OCI-LY7 (cell line): ENCODE measurements around the gene FLNB. TPM values are rescaled to one million over a fixed set of nuclear protein-coding genes. Genes with fewer than 3 reads are reported as not detected.

ENCODE experiments used
- BruUV-seq: library from RNA; stranded (reverse); fragments of 400-500 nt; replicated peaks from 2 replicates; lab custom pipeline; 2021; lab: Mats Ljungman, UMichigan
- CTCF ChIA-PET: fragments of 300-600 bp; sonication (Branson Sonifier 250); formaldehyde crosslinking; loops from one replicate; lab custom pipeline; 2022; ENCODE audit warnings: antibody characterized with exemption; ENCODE audit not compliant: unreplicated experiment; lab: Charles Lee
- POLR2A ChIA-PET: fragments of 300-600 bp; sonication (Branson Sonifier 250); formaldehyde crosslinking; loops from one replicate; lab custom pipeline; 2022; ENCODE audit warnings: antibody characterized with exemption; lab: Charles Lee
- DNase-seq: peaks from one replicate; pipeline ENCODE4 v3.0.0-alpha.2; 2015; ENCODE audit warnings: low spot score
- H2AFZ ChIP-seq: fragments of 200-600 bp; sonication (generic), shearing (Covaris generic); 2 replicates; pipeline ENCODE4 v1.6.1; 2014; ENCODE audit warnings: mild to moderate bottlenecking, antibody characterized with exemption, low read length, moderate library complexity
- H3K27ac ChIP-seq: fragments of 200-600 bp; sonication (generic); 2 replicates; pipeline ENCODE4 v1.5.1; 2014; ENCODE audit warnings: mixed run types, low read depth, mild to moderate bottlenecking, moderate library complexity, low read length, inconsistent platforms; ENCODE audit not compliant: poor library complexity, severe bottlenecking
- H3K36me3 ChIP-seq: fragments of 200-600 bp; sonication (generic); 2 replicates; pipeline ENCODE4 v1.6.1; 2014; ENCODE audit warnings: mild to moderate bottlenecking, antibody characterized with exemption, low read length, moderate library complexity, mixed read lengths; ENCODE audit not compliant: insufficient read depth
- H3K4me1 ChIP-seq: fragments of 200-600 bp; sonication (generic); 2 replicates; pipeline ENCODE4 v1.5.1; 2014; ENCODE audit warnings: mild to moderate bottlenecking, low read length; ENCODE audit not compliant: insufficient read depth, poor library complexity, severe bottlenecking
- H3K4me2 ChIP-seq: fragments of 200-600 bp; sonication (generic); 2 replicates; pipeline ENCODE4 v1.6.1; 2014; ENCODE audit warnings: mild to moderate bottlenecking, low read length
- H3K4me3 ChIP-seq: fragments of 200-600 bp; sonication (generic); 2 replicates; pipeline ENCODE4 v1.5.1; 2014; ENCODE audit warnings: mild to moderate bottlenecking, low read depth, low read length; ENCODE audit not compliant: poor library complexity, severe bottlenecking
- H3K79me2 ChIP-seq: fragments of 200-600 bp; sonication (generic); 2 replicates; pipeline ENCODE4 v1.6.1; 2016; ENCODE audit warnings: low read depth, mild to moderate bottlenecking, low read length, moderate library complexity, mixed read lengths; ENCODE audit not compliant: insufficient read depth
- H3K9me2 ChIP-seq: fragments of 200-600 bp; sonication (generic); 2 replicates; pipeline ENCODE4 v1.6.1; 2016; ENCODE audit warnings: mild to moderate bottlenecking, low read length, mixed read lengths; ENCODE audit not compliant: insufficient read depth
- H3K9me3 ChIP-seq: fragments of 200-600 bp; sonication (generic); 2 replicates; pipeline ENCODE4 v1.6.1; 2014; ENCODE audit warnings: mild to moderate bottlenecking, mixed run types, low read length, mixed read lengths
- H4K20me1 ChIP-seq: fragments of 200-600 bp; sonication (generic); 2 replicates; pipeline ENCODE4 v1.6.1; 2014; ENCODE audit warnings: mild to moderate bottlenecking, antibody characterized with exemption, low read length, moderate library complexity, mixed read lengths; ENCODE audit not compliant: insufficient read depth
- EZH2phosphoT487 ChIP-seq: fragments of 200-600 bp; sonication (generic); IDR thresholded peaks from 2 replicates; pipeline ENCODE4 v1.6.1; 2018; ENCODE audit warnings: low read depth, borderline replicate concordance, mild to moderate bottlenecking, mixed run types, antibody characterized with exemption, low read length, moderate library complexity, mixed read lengths
- intact Hi-C: fragments of 100-400 bp; cut with micrococcal nuclease; formaldehyde crosslinking; loops from one replicate; pipeline ENCODE4 v1.10.0; 2022; ENCODE audit not compliant: unreplicated experiment
- total RNA-seq, 2 experiments: library from RNA; depleted of rRNA in 1 of 2; stranded (reverse); fragments of >200 nt in 1 of 2; shearing (Covaris generic) in 1 of 2; gene quantifications; 2 replicates each; pipeline ENCODE4 v1.2.3, GENCODE V29; 2014 to 2022
- TF ChIP-seq, protein P1 (sequence below): fragments of 200-600 bp; sonication (generic); conservative IDR thresholded peaks from 2 replicates; pipeline ENCODE4 v1.5.1; 2014; ENCODE audit warnings: mild to moderate bottlenecking, antibody characterized with exemption, low read length, moderate library complexity, mixed read lengths

FLNB gene
- total RNA-seq, 2 experiments from 2014 or later = 29.9 to 39.1 TPM

DNA sequence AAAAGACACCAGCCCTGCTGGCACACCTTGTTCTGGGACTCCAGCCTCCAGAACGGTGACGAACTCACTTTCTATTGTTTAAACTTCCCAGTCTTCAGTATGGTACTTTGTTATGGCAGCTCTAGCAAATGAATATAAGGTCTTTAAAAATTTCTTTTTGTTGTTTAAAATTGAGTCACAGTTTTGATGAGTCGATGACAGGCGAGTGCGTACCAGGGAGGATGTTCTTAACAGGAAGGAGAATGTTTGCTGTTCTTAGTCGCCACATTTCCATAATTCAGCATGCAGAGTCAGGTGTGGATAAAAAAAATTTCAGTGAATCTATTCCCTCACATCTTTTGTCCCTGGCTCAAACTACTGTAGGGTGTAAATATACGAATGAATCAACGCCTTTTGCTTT lies 190.1 kb downstream of the FLNB start:
- intact Hi-C loops = no loop called here
- POLR2A ChIA-PET = interaction anchor here (0.6 to 0.7 kb wide), 2 partner anchors 14 to 115 kb away, joined by 3 to 5 read pairs; no protein-coding TSS in a partner anchor

DNA sequence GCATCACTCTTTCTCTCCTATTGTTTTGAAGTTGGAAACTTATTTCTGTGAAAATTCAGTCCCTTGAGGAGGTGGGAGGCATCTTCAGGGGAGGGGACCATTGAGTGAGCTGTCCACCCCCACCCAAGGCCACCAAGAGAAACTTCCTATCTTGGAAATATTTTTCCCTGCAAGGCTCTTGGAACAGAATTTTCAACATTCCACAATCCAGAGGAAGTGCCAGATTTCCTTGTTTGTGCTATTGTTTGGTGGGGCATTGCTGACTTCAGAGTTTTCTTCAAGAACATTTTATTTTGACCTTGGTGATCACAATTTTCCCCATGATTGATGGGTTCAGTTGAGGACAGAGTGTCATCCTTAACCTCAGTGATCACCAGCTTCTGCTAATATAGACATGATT lies 190.6 kb downstream of the FLNB start:
- CTCF ChIA-PET = no interaction called here
- intact Hi-C loops = no loop called here

More for the DNA sequence above, 190.1 kb downstream of the FLNB start:
- TF ChIP-seq, protein P1, sequence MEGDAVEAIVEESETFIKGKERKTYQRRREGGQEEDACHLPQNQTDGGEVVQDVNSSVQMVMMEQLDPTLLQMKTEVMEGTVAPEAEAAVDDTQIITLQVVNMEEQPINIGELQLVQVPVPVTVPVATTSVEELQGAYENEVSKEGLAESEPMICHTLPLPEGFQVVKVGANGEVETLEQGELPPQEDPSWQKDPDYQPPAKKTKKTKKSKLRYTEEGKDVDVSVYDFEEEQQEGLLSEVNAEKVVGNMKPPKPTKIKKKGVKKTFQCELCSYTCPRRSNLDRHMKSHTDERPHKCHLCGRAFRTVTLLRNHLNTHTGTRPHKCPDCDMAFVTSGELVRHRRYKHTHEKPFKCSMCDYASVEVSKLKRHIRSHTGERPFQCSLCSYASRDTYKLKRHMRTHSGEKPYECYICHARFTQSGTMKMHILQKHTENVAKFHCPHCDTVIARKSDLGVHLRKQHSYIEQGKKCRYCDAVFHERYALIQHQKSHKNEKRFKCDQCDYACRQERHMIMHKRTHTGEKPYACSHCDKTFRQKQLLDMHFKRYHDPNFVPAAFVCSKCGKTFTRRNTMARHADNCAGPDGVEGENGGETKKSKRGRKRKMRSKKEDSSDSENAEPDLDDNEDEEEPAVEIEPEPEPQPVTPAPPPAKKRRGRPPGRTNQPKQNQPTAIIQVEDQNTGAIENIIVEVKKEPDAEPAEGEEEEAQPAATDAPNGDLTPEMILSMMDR = no peak
- no peak for TF ChIP-seq EZH2phosphoT487
- H4K20me1 ChIP-seq = no peaks in the 10 kb centered on the region
- peaks cover 6% of the 10 kb centered on the region; the same call in 1 of the 2 replicates for H3K9me3 ChIP-seq
- H3K4me3 ChIP-seq = no peak overlapping the region
- no peak overlapping the region for H3K27ac ChIP-seq
- H3K9me2 ChIP-seq = no peaks in the 10 kb centered on the region
- CTCF ChIA-PET = no interaction called here
- H3K4me1 ChIP-seq = peaks cover 26% of the 10 kb centered on the region
- H3K4me2 ChIP-seq = no peak overlapping the region
- no peaks in the 10 kb centered on the region for H3K79me2 ChIP-seq
- BruUV-seq = no TSS peak
- peak overlapping the region; percentile 18; the same call in 1 of the 2 replicates for H2AFZ ChIP-seq
- DNase-seq = no peak
- no peaks in the 10 kb centered on the region for H3K36me3 ChIP-seq

More for the DNA sequence above, 190.6 kb downstream of the FLNB start:
- peaks cover 6% of the 10 kb centered on the region; the same call in 1 of the 2 replicates for H3K9me3 ChIP-seq
- H3K4me3 ChIP-seq = no peak overlapping the region
- H3K4me2 ChIP-seq = no peak overlapping the region
- no peak for DNase-seq
- H3K9me2 ChIP-seq = no peaks in the 10 kb centered on the region
- POLR2A ChIA-PET = interaction anchor here (0.7 kb wide), 1 partner anchor 14 kb away, joined by 3 read pairs; no protein-coding TSS in a partner anchor
- peaks cover 26% of the 10 kb centered on the region for H3K4me1 ChIP-seq
- H3K36me3 ChIP-seq = no peaks in the 10 kb centered on the region
- H3K79me2 ChIP-seq = no peaks in the 10 kb centered on the region
- H4K20me1 ChIP-seq = no peaks in the 10 kb centered on the region
- TF ChIP-seq, protein P1 = no peak
- TF ChIP-seq EZH2phosphoT487 = no peak
- H2AFZ ChIP-seq = peak overlapping the region; percentile 18; the same call in 1 of the 2 replicates
- H3K27ac ChIP-seq = no peak overlapping the region
- no TSS peak for BruUV-seq
